AG04449 (cell line): ENCODE results near the gene TBX5.

Experiments
- CTCF ChIA-PET: fragments of 350-600 bp; formaldehyde crosslinking; extraction: SDS; loops from one replicate; lab custom pipeline; 2021; ENCODE audit warnings: antibody characterized with exemption; lab: Yijun Ruan, JAX
- POLR2A ChIA-PET: fragments of 400-600, 350-600 bp; formaldehyde crosslinking; extraction: SDS; loops from one replicate; lab custom pipeline; 2020; ENCODE audit warnings: antibody characterized with exemption, inconsistent platforms; lab: Yijun Ruan, JAX
- DNase-seq: peaks from one replicate; pipeline ENCODE4 v3.0.0-alpha.2; 2010; ENCODE audit warnings: low read depth, low spot score
- H3K4me3 ChIP-seq: 2 replicates; pipeline ENCODE4 v1.5.1; 2011; ENCODE audit warnings: low read depth, mild to moderate bottlenecking, control low read depth, low read length
- CTCF ChIP-seq: IDR thresholded peaks from one replicate; pipeline ENCODE4 v1.5.1; 2011; ENCODE audit warnings: mild to moderate bottlenecking, moderate library complexity, low read length, control low read depth, inconsistent platforms; ENCODE audit not compliant: insufficient read depth; ENCODE audit errors: missing control alignments

Gene TBX5

GRCh38 chr12:114334395-114334794, 71.5 kb downstream of the TBX5 start:
- no peak for DNase-seq
- no peak overlapping the region for H3K4me3 ChIP-seq
- ChIA-PET POLR2A (no interaction called here), CTCF (no interaction called here)
- no peak for TF ChIP-seq CTCF

DNA sequence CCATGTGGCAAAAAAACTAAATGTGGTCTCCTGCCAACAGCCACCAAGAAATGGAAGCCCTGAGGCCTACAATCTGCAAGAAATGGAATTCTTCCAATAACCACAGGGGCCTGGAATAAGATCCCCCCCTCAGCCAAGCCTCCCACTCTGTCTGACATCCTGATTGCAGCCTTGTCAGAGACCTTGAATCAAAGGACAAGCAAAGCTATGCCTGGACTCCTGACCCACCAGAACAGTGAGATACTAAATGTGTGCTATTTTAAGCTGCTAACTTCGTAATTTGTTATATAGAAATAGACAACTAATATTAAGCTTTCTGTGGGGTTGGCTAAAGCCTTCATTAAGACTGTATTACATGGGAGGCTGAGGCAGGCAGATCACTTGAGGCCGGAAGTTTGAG, 77.7 kb downstream of the TBX5 start:
- POLR2A ChIA-PET, result no interaction called here
- no peak overlapping the region for H3K4me3 ChIP-seq
- TF ChIP-seq CTCF, result no peak
- CTCF ChIA-PET, result no interaction called here
- no peak for DNase-seq

DNA sequence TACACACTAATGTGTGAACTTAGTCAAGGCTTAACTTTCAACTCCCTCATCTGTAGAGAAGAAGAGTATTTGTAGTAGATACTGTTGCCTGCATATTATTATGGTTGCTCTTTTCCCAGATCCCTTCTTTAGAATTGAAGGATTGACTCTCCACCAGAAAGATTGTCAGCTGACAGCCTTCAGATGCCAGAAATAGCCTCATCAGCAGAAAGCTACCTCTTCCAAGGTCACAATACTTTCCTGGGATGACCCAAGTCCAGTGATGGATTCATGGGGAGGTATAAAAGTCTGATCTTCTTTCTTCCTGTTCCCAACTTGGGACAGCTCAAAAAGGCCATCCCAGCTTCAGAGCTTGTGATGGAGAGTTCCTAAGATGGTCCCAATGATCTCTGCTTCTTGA, 78.2 kb downstream of the TBX5 start:
- TF ChIP-seq CTCF, result no peak
- CTCF ChIA-PET, result no interaction called here
- H3K4me3 ChIP-seq, result no peak overlapping the region
- DNase-seq, result no peak
- POLR2A ChIA-PET, result no interaction called here

DNA sequence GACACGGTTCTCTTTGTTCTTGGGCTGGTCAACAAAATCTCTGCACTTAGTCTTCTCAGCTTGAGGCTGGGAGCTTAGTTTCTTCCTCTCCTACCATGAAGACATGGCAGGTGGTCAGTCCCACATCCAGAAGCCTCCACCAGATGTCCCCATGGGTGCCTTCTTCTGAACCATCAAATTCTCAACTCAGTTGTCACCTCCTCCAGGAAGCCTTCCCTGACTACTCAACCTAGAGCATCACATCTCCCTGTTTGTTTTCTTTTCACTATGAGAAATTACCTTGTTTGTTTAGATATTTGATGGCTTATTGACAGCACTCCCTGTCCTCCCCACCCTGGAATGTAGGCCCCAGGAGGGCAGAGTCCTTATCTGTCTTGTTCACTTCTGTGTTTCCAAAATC, 84.4 kb downstream of the TBX5 start:
- ChIA-PET POLR2A (no interaction called here), CTCF (no interaction called here)
- H3K4me3 ChIP-seq, result no peak overlapping the region
- DNase-seq, result no peak
- TF ChIP-seq CTCF, result no peak

- no peak for TF ChIP-seq CTCF
- no peak for DNase-seq
- CTCF ChIA-PET, result no interaction called here
- POLR2A ChIA-PET, result no interaction called here
- H3K4me3 ChIP-seq, result no peak overlapping the region
Measured at GRCh38 chr12:114320968-114321367, 85.0 kb downstream of the TBX5 start.

- no peak overlapping the region for H3K4me3 ChIP-seq
- TF ChIP-seq CTCF, result no peak
- CTCF ChIA-PET, result no interaction called here
- POLR2A ChIA-PET, result no interaction called here
- DNase-seq, result no peak
Measured at GRCh38 chr12:114320101-114320500, 85.8 kb downstream of the TBX5 start.
